Endodermal cell (in vitro differentiated cells): Measurements from ENCODE around the gene SSC5D. TPM values are rescaled to one million over a fixed set of nuclear protein-coding genes. Genes with fewer than 3 reads are reported as not detected.

Source experiments
- DNase-seq: peaks from one replicate; pipeline ENCODE4 v3.0.0-alpha.2; 2017
- H3K27ac ChIP-seq: 2 replicates; pipeline ENCODE4 v1.5.1; 2013; ENCODE audit warnings: mild to moderate bottlenecking, low read depth, low read length, moderate library complexity
- H3K27me3 ChIP-seq: 2 replicates; pipeline ENCODE4 v1.6.1; 2013; ENCODE audit warnings: mild to moderate bottlenecking, low read length, moderate library complexity; ENCODE audit not compliant: insufficient read depth, control insufficient read depth, poor library complexity, severe bottlenecking
- H3K36me3 ChIP-seq: 2 replicates; pipeline ENCODE4 v1.7.0; 2013; ENCODE audit warnings: mild to moderate bottlenecking, low read length, moderate library complexity; ENCODE audit not compliant: control insufficient read depth, insufficient read depth
- H3K4me1 ChIP-seq: one replicate; pipeline ENCODE4 v1.7.0; 2013; ENCODE audit warnings: low read length; ENCODE audit not compliant: control insufficient read depth, insufficient read depth
- H3K4me3 ChIP-seq: 2 replicates; pipeline ENCODE4 v1.5.1; 2013; ENCODE audit warnings: mild to moderate bottlenecking, low read length, moderate library complexity
- H3K9ac ChIP-seq: 2 replicates; pipeline ENCODE4 v1.6.1; 2013; ENCODE audit warnings: mild to moderate bottlenecking, low read length, moderate library complexity; ENCODE audit not compliant: poor library complexity, severe bottlenecking; ENCODE audit errors: extremely low read depth
- H3K9me3 ChIP-seq: 2 replicates; pipeline ENCODE4 v1.6.1; 2013; ENCODE audit warnings: mild to moderate bottlenecking, low read length, moderate library complexity; ENCODE audit not compliant: control insufficient read depth
- H3K27ac Mint-ChIP-seq: 2 replicates; pipeline ENCODE4 v1.8.0; 2020; ENCODE audit warnings: mixed read lengths
- H3K27me3 Mint-ChIP-seq: 2 replicates; pipeline ENCODE4 v1.8.0; 2021; ENCODE audit warnings: mild to moderate bottlenecking, mixed read lengths; ENCODE audit not compliant: insufficient read depth
- H3K36me3 Mint-ChIP-seq: 2 replicates; pipeline ENCODE4 v1.8.0; 2020; ENCODE audit warnings: low read depth, mixed read lengths
- H3K4me1 Mint-ChIP-seq: 2 replicates; pipeline ENCODE4 v1.8.0; 2020; ENCODE audit warnings: mixed read lengths
- H3K4me3 Mint-ChIP-seq: 2 replicates; pipeline ENCODE4 v1.8.0; 2020; ENCODE audit warnings: mild to moderate bottlenecking, moderate library complexity, mixed read lengths
- H3K9me3 Mint-ChIP-seq: 2 replicates; pipeline ENCODE4 v1.8.0; 2020; ENCODE audit warnings: mild to moderate bottlenecking, mixed read lengths
- WGBS, 2 experiments: methylation state at CpG; one replicate each; pipeline versions ENCODE4 v1.1.5 to v1.1.7; 2013; ENCODE audit warnings: missing lambda C conversion rate in 2 of 2, mixed read lengths in 1 of 2; ENCODE audit not compliant: insufficient coverage in 1 of 2, insufficient read length in 1 of 2; 5-methylcytosine and 5-hydroxymethylcytosine counted together
- total RNA-seq, 2 donors: library from RNA; stranded (reverse); fragmentation: NEBNext Ultra II Directional in 1 of 2; extraction: Animal tissue kit (Norgen Biotek cat#: 25700) in 1 of 2; gene quantifications; 2 replicates in 1 of 2; 3 replicates in 1 of 2; pipeline ENCODE4 v1.2.1, GENCODE V29; 2021
- TF ChIP-seq, protein P1 (sequence below): fragments of 200-600 bp; sonication (generic); conservative IDR thresholded peaks from 2 replicates; pipeline ENCODE4 v1.5.0; 2021; ENCODE audit warnings: antibody characterized with exemption, mild to moderate bottlenecking

Gene SSC5D
- total RNA-seq, 2 donors from 2014 or later: 1.4 to 2.4 TPM

DNA sequence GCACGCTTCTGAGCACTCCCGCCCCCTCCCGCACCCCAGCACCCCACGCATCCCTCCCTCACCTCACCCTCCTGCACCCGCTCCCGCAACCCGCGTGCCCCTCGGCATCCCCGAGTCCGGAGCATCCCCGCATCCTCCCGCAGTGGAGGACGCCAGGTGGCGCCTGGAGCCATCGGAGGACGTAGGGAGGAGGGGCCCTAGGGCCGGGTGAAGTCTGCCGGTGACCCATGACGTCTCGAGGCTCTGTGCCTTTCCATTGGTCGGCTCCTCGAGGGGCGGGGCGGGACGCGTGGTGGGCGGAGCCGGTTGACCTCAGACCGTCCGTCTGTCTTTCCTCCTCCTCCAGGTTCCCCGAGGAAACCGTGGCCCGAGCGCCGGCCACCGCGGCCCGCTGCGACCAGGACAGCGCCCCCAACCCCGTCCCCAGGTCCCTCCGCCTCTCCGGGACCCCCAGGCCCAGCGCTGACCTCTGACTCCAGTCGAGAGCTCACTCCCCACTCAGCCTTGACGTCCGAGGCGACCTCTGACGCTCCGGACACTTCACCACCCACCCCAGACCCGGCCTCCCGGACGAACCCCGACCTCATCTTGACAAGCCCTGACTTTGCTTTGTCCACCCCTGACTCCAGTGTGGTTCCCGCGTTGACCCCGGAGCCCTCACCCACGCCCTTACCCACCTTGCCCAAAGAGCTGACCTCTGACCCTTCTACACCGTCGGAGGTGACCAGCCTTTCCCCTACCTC, 28.8 kb downstream of the SSC5D start:
- Histone ChIP-seq H3K27ac (no peak overlapping the region), H3K27me3 (no peaks in the 10 kb centered on the region), H3K36me3 (no peaks in the 10 kb centered on the region), H3K4me1 (no peaks in the 10 kb centered on the region), H3K9ac (no peak overlapping the region), H3K9me3 (no peaks in the 10 kb centered on the region), H3K4me3 (no peak overlapping the region)
- Mint-ChIP-seq H3K27me3 (peaks cover 24% of the 10 kb centered on the region), H3K4me3 (peak overlapping the region; percentile 38), H3K27ac (peak overlapping the region; percentile 61), H3K9me3 (no peaks in the 10 kb centered on the region), H3K36me3 (no peaks in the 10 kb centered on the region), H3K4me1 (no peaks in the 10 kb centered on the region)
- 24 to 34% methylated on average over 13 to 61 of the region's 61 CpGs for WGBS, 2 experiments
- TF ChIP-seq, protein P1, sequence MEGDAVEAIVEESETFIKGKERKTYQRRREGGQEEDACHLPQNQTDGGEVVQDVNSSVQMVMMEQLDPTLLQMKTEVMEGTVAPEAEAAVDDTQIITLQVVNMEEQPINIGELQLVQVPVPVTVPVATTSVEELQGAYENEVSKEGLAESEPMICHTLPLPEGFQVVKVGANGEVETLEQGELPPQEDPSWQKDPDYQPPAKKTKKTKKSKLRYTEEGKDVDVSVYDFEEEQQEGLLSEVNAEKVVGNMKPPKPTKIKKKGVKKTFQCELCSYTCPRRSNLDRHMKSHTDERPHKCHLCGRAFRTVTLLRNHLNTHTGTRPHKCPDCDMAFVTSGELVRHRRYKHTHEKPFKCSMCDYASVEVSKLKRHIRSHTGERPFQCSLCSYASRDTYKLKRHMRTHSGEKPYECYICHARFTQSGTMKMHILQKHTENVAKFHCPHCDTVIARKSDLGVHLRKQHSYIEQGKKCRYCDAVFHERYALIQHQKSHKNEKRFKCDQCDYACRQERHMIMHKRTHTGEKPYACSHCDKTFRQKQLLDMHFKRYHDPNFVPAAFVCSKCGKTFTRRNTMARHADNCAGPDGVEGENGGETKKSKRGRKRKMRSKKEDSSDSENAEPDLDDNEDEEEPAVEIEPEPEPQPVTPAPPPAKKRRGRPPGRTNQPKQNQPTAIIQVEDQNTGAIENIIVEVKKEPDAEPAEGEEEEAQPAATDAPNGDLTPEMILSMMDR: peak; percentile 85
- DNase-seq: peak; percentile 97

GRCh38 chr19:55519451-55520311, 31.4 kb downstream of the SSC5D start:
- Histone ChIP-seq H3K4me1 (no peaks in the 10 kb centered on the region), H3K36me3 (no peaks in the 10 kb centered on the region), H3K9ac (no peak overlapping the region), H3K4me3 (no peak overlapping the region), H3K9me3 (no peaks in the 10 kb centered on the region), H3K27me3 (no peaks in the 10 kb centered on the region), H3K27ac (no peak overlapping the region)
- Mint-ChIP-seq H3K9me3 (no peaks in the 10 kb centered on the region), H3K4me3 (no peak overlapping the region), H3K27me3 (peaks cover 29% of the 10 kb centered on the region), H3K4me1 (no peaks in the 10 kb centered on the region), H3K27ac (no peak overlapping the region), H3K36me3 (no peaks in the 10 kb centered on the region)
- no peak for DNase-seq
- TF ChIP-seq, protein P1: no peak
- WGBS, 2 experiments: 87 to 97% methylated on average over 8 to 10 of the region's 10 CpGs

- TF ChIP-seq, protein P1: no peak
- H3K27me3 ChIP-seq: no peaks in the 10 kb centered on the region
- H3K27ac Mint-ChIP-seq: no peak overlapping the region
- H3K27me3 Mint-ChIP-seq: peaks cover 21% of the 10 kb centered on the region
- H3K4me3 Mint-ChIP-seq: no peak overlapping the region
- 90 to 92% methylated on average over 12 to 14 of the region's 14 CpGs for WGBS, 2 experiments
- DNase-seq: no peak
- H3K27ac ChIP-seq: no peak overlapping the region
- H3K36me3 Mint-ChIP-seq: no peaks in the 10 kb centered on the region
- H3K9ac ChIP-seq: no peak overlapping the region
- peaks cover 3% of the 10 kb centered on the region for H3K4me1 Mint-ChIP-seq
- no peaks in the 10 kb centered on the region for H3K36me3 ChIP-seq
- peaks cover 4% of the 10 kb centered on the region for H3K4me1 ChIP-seq
- no peak overlapping the region for H3K4me3 ChIP-seq
- H3K9me3 ChIP-seq: no peaks in the 10 kb centered on the region
- H3K9me3 Mint-ChIP-seq: no peaks in the 10 kb centered on the region
Observed at GRCh38 chr19:55520691-55521292, 32.6 kb downstream of the SSC5D start.
